Nephron progenitor cell (in vitro differentiated cells): ENCODE measurements around the gene BPIFB2.

Experiments
- DNase-seq: peaks from one replicate; pipeline ENCODE4 v3.0.0; 2021
- H3K27ac Mint-ChIP-seq: 2 replicates; pipeline ENCODE4 v1.8.0; 2021; ENCODE audit warnings: mild to moderate bottlenecking, moderate library complexity, mixed read lengths
- H3K27me3 Mint-ChIP-seq: 2 replicates; pipeline ENCODE4 v1.8.0; 2021; ENCODE audit warnings: mild to moderate bottlenecking, low read depth, mixed read lengths; ENCODE audit not compliant: poor library complexity
- H3K36me3 Mint-ChIP-seq: 2 replicates; pipeline ENCODE4 v1.8.0; 2021; ENCODE audit warnings: low read depth, mixed read lengths
- H3K4me1 Mint-ChIP-seq: 2 replicates; pipeline ENCODE4 v1.8.0; 2021; ENCODE audit warnings: mixed read lengths
- H3K4me3 Mint-ChIP-seq: 2 replicates; pipeline ENCODE4 v1.8.0; 2021; ENCODE audit warnings: mild to moderate bottlenecking, moderate library complexity, mixed read lengths
- H3K9me3 Mint-ChIP-seq: 2 replicates; pipeline ENCODE4 v1.8.0; 2021; ENCODE audit warnings: mild to moderate bottlenecking, moderate library complexity, mixed read lengths
- CTCF ChIP-seq: fragments of 200-600 bp; sonication (generic); IDR thresholded peaks from 2 replicates; pipeline ENCODE4 v1.5.0; 2021; ENCODE audit warnings: antibody characterized with exemption

The BPIFB2 gene

GRCh38 chr20:33064572-33065287 lies 57.2 kb downstream of the BPIFB2 start:
- TF ChIP-seq CTCF, result no peak
- H3K27me3 Mint-ChIP-seq, result peaks cover 14% of the 10 kb centered on the region
- H3K27ac Mint-ChIP-seq, result no peak overlapping the region
- no peak overlapping the region for H3K4me3 Mint-ChIP-seq
- H3K9me3 Mint-ChIP-seq, result no peaks in the 10 kb centered on the region
- peaks cover 4% of the 10 kb centered on the region for H3K4me1 Mint-ChIP-seq
- no peaks in the 10 kb centered on the region for H3K36me3 Mint-ChIP-seq
- DNase-seq, result no peak

GRCh38 chr20:33065785-33066184 lies 58.3 kb downstream of the BPIFB2 start:
- peaks cover 14% of the 10 kb centered on the region for H3K27me3 Mint-ChIP-seq
- no peak for TF ChIP-seq CTCF
- DNase-seq, result no peak

GRCh38 chr20:33067806-33068205 lies 60.3 kb downstream of the BPIFB2 start:
- Mint-ChIP-seq H3K9me3 (no peaks in the 10 kb centered on the region), H3K36me3 (no peaks in the 10 kb centered on the region), H3K27ac (no peak overlapping the region), H3K27me3 (peaks cover 17% of the 10 kb centered on the region), H3K4me1 (no peaks in the 10 kb centered on the region), H3K4me3 (no peak overlapping the region)
- DNase-seq, result no peak
- TF ChIP-seq CTCF, result no peak

More at GRCh38 chr20:33065785-33066184, 58.3 kb downstream of the BPIFB2 start:
- Mint-ChIP-seq H3K4me3 (no peak overlapping the region), H3K9me3 (no peaks in the 10 kb centered on the region), H3K4me1 (peaks cover 4% of the 10 kb centered on the region), H3K36me3 (no peaks in the 10 kb centered on the region), H3K27ac (no peak overlapping the region)

- TF ChIP-seq CTCF, result no peak
- no peak overlapping the region for H3K27ac Mint-ChIP-seq
- H3K4me3 Mint-ChIP-seq, result no peak overlapping the region
- peaks cover 18% of the 10 kb centered on the region for H3K27me3 Mint-ChIP-seq
- H3K9me3 Mint-ChIP-seq, result no peaks in the 10 kb centered on the region
- no peaks in the 10 kb centered on the region for H3K36me3 Mint-ChIP-seq
- H3K4me1 Mint-ChIP-seq, result no peaks in the 10 kb centered on the region
- DNase-seq, result no peak
Measured at GRCh38 chr20:33068251-33068939, 60.9 kb downstream of the BPIFB2 start.

GRCh38 chr20:33069673-33070072 lies 62.2 kb downstream of the BPIFB2 start:
- no peak overlapping the region for H3K4me3 Mint-ChIP-seq
- H3K27ac Mint-ChIP-seq, result no peak overlapping the region
- no peaks in the 10 kb centered on the region for H3K36me3 Mint-ChIP-seq
- H3K9me3 Mint-ChIP-seq, result no peaks in the 10 kb centered on the region
- H3K4me1 Mint-ChIP-seq, result no peaks in the 10 kb centered on the region
- DNase-seq, result no peak
- H3K27me3 Mint-ChIP-seq, result peaks cover 23% of the 10 kb centered on the region
- TF ChIP-seq CTCF, result no peak
